HT-29 (cell line): ENCODE results near the gene PRPF8. TPM values are rescaled to one million over a fixed set of nuclear protein-coding genes. Genes with fewer than 3 reads are reported as not detected.
"Not testable (repeated sequence)": the region's sequence is repeated elsewhere in the genome, so short reads cannot be mapped to it uniquely, and the experiment has no call there.

Experiments used
- DNase-seq: peaks from one replicate; pipeline ENCODE4 v3.0.0-alpha.2; 2015; ENCODE audit warnings: low spot score
- total RNA-seq: library from RNA; depleted of rRNA; stranded (reverse); fragments of >200 nt; shearing (Covaris generic); gene quantifications from 2 replicates; pipeline ENCODE4 v1.2.3, GENCODE V29; 2014

The PRPF8 gene
- total RNA-seq, 1 experiment from 2014 or later: 92.7 TPM

- peak; percentile 97 for DNase-seq
Observed at GRCh38 chr17:1716076-1716911, 31.6 kb upstream of the PRPF8 start.

GRCh38 chr17:1715803-1716075 lies 31.1 kb upstream of the PRPF8 start:
- DNase-seq: no peak

GRCh38 chr17:1714980-1715802 lies 30.5 kb upstream of the PRPF8 start:
- peak; percentile 74 for DNase-seq

DNA sequence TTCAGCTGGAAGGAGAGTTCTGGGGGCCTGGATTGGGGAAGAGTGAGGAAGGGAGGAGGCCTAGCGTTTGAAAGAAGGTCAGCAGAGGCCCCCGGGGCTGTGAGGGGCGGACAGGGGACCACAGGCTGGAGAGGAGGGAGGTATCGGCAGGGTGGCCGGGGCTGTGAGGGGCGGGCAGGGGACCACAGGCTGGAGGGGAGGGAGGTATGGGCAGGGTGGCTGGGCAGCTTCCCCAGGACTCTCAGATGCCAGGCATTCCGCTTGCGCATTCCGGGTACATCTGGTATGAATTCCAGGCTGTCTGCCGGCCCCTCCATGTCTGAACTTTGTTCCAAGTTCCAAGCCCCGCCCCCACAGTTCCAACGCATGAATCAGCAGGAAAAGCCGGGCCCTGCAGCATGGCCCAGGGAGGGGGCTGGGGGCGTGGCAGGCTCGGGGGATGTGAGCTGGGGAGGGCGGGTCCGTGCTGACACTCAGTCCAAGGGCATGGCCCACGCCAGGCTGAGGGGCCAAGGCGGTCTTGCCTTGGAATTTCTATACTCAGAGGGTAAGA lies 29.8 kb upstream of the PRPF8 start:
- DNase-seq: peak; percentile 90

DNA sequence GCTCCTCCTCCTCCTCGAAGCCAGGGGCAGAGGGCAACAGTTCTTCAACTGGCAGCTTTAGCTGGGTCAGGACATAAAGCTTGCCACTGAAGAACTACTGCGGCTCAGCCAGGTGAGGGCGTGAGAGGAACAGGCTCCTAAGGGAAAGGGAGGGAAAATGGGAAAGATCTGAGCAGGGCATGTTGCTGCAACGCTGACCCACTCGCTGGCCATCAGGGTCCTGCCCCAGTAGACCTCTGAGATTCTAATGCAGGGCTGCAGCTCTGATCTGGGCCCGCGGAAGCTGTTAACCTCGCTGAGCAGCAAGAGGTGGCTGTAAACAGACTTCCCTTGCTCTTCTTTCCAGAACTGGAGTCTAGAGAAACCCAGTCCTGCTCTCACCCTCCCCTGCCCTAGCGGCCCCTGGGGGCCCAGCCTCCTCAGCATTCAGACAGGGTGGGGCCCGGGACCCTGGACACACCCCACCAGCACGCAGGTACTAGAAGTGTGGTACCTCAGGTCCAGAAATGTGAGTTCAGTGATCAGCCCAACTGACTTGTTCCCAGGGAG lies 29.3 kb upstream of the PRPF8 start:
- peak; percentile 68 for DNase-seq

DNA sequence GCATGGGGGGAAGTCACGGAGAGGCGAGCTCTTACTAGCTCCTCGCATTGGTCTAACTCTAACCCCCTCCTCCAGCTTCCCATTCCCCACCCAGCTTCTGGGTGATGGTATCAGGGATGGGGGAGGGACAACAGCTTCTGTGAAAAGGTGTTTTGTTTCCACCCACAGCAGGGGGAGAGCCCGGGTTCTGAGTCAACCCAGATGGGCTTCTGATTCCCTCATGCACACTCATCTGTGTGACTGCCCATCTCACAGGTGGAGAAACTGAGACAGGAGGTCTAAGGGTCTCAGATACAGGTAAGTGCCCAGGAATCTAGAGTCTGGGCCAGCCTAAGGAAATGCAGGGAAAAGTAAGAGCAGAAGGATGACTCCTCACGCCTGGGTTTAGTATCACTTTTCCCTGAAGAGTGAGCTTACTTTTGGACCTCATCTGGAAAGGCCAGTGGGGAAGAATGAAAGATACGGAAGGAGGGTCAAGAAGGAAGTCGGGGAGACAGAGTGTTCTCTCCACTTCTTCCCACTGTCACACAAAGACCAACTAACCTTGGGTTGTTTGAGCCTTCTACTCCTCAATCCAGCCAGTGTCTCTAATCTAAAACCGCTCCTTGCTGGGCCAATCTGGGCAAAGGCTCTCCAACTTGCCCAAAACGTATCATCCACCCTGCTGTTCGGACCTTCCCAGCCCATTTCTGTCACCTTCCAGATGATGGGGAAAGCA lies 28.7 kb upstream of the PRPF8 start:
- no peak for DNase-seq

- no peak for DNase-seq
Observed at GRCh38 chr17:1712271-1712670, 27.6 kb upstream of the PRPF8 start.

GRCh38 chr17:1711804-1712203 lies 27.1 kb upstream of the PRPF8 start:
- no peak for DNase-seq

DNA sequence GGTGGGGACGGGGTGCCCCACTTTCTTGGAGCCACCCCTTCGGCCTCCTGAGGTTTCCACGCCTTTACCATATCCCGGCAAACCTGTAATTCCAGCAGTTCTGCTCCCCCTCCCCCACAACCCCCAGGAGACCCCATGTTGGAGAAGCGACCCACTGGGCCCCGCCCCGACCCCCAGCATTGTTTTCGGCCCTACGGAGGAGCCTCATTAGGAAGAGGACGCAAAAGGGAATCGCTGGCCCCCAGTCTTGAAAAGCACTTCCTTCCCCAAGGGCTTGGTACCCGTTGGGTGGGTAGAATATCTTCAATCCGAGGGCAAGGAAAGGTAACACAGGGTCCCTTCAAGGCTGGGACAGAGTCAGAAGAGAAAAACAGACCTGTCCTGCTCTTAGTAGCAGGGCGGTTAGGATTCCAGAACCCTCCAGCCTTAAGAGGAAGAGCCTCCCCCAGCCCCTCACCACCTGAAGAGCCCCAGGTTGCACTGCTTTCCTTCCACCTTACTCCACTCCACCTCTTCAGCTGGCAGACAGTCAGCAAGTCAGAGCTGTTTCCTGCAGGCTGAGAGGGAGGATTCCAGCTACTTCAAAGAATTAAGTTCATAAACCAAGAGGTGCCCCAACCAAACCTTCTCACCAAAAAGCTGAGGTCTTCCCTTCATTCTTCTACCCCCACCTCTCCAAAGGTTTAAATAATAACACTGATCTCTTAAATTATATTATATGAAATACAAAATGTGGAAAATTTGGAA lies 26.3 kb upstream of the PRPF8 start:
- peak; percentile 32 for DNase-seq

- peak; percentile 53 for DNase-seq
Observed at GRCh38 chr17:1709971-1710806, 25.5 kb upstream of the PRPF8 start, which contains the start of gene TLCD2. Gene TLCD2 (minus strand): TSS chr17:1710377. CDS start chr17:1710242, 135 bp downstream.

DNA sequence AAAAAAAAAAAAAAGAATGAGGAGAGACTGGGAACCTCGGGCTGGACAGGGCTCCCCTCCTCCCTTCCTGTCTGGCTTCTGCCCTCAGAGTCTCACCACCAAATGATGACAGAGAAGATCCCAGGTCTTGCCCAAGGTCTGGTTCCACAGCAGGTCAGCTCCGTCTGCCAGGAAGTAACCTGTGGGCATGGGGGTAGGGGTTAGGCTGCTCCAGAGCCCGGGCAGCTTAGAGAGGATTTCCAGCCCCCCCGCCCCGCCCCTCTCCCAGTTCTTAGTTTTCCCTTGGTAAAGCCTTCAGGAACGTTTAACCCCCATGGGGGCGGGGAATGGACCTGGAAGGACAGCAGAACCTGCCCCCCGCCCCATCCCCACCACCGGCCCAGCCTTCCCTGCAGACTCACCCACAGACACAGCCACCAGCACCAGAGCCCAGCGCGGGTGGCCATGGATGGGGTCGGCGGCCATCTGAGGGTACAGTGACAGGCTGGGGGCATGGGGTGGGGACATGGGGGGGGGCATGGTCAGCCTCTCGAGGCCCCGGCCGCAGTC lies 24.8 kb upstream of the PRPF8 start:
- DNase-seq: no peak

DNA sequence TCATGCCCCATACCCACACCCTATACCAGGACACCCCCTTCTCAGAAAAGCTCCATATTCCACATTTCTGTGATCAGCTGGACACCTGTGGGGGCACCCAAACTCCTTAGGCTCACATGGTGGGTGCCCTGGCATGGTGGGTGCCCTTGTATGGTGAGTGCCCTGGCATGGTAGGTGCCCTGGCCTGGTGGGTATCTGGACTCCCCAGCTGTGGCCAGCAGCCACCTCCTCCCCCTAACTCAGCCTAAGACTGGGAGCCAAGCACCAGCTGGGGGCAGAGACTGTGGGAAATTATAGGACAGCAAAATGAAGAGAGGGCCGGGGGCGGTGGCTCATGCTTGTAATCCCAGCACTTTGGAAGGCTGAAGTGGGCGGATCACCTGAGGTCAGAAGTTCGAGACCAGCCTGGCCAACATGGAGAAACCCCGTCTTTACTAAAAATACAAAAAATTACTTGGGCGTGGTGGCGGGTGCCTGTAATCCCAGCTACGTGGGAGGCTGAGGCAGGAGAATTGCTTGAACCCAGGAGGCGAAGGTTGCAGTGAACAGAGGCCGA lies 24.2 kb upstream of the PRPF8 start:
- DNase-seq: not testable (repeated sequence)

DNA sequence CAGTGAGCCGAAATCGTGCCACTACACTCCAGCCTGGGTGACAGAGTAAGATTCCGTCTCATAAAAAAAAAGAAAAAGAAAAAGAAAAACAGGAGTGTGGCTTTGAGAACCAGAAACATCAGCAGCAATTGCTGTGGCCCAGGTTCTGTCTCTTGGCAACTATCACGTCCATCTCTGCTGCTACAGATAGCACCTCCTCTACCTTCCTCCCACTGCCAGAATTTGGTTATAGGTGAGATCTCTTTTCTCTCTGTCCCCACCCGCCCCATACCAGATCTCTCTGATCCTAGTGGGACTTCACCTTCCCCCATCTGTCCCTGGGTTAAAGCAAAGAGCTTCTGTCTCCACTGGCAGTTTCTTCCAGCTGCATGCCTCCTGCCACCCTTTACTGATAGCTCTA lies 22.4 kb upstream of the PRPF8 start:
- DNase-seq: no peak

DNA sequence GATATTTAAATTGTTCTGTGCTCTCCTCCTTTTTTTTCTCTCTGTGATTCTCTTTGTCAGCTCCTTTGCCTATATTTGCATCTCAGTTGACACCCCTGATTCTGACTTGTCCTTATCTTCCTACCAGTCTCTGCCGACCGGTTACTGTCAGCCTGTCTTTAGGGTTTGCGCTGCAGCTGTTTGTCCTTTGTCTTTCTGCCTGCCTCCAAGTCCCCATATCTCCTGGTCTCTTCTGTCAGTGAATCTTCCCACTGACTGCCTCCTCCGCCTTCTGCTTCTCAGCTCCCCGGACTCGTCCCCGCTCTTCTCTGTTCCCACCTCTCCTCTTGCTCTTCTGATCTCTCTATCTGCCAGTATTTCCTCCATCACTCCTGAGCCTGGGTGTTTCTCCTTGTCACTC lies 20.3 kb upstream of the PRPF8 start:
- DNase-seq: no peak

DNA sequence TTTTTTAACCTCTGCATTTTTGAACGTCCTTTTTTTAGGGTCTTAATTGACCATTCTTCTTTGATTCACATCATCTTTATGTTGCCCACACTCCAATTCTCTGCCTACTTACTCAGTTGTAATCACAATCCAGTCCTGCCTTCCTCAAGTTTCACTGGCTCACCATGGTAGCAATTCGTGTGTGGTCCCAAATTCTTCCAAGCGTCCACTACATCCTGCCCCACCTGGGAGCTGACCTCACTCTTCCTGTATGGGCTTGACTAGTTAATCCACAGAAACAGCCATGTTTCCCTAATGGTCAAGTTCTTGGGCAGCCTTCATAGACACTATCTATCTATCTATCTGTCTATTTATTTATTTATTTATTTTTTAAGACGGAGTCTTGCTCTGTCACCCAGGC lies 18.4 kb upstream of the PRPF8 start:
- no peak for DNase-seq

GRCh38 chr17:1699891-1700290 lies 15.2 kb upstream of the PRPF8 start:
- not testable (repeated sequence) for DNase-seq

DNA sequence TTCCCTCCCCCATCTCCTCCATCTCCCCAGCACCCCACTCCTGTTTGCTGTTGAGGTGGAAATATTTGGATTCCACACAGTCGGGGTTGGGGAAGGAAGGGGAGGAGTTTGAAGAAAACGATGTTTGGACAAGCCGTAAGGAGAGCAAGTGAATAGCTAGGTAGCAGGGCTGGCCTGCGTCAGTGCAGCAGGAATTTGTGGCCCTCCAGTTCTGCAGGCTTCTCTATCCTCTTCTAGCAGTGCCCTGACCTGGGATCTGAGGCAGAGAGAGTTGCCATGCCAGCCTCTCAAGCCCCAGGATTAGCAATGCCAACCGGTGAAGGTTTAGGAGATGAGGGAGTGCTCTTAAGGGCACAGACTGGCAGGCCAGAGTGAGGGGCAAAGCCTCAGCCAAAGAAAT lies 13.0 kb upstream of the PRPF8 start:
- DNase-seq: no peak

DNA sequence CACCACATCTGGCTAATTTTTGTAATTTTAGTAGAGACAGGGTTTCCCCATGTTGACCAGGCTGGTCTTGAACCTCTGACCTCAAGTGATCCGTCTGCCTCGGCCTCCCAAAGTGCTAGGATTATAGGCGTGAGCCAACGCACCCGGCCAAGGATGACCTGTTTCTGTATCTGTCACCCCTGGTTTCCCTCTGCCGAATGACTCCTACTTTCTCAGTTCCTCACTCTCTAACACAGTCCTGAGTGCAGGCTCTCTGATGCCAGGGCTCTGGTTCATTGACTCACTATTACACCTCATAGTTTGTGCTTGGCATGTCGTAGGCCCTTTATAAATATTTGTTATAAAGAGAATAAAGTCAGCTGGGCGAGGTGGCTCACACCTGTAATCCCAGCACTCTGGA lies 10.7 kb upstream of the PRPF8 start:
- no peak for DNase-seq

- DNase-seq: no peak
Observed at GRCh38 chr17:1693339-1693738, 8.7 kb upstream of the PRPF8 start.
